ENCODE results near the gene OR5A2. TPM values are rescaled to one million over a fixed set of nuclear protein-coding genes. Genes with fewer than 3 reads are reported as not detected.

OR5A2 gene, protein sequence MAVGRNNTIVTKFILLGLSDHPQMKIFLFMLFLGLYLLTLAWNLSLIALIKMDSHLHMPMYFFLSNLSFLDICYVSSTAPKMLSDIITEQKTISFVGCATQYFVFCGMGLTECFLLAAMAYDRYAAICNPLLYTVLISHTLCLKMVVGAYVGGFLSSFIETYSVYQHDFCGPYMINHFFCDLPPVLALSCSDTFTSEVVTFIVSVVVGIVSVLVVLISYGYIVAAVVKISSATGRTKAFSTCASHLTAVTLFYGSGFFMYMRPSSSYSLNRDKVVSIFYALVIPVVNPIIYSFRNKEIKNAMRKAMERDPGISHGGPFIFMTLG
- total RNA-seq = under 0.01 TPM in 1 of 2 replicates, not detected in the other

DNA sequence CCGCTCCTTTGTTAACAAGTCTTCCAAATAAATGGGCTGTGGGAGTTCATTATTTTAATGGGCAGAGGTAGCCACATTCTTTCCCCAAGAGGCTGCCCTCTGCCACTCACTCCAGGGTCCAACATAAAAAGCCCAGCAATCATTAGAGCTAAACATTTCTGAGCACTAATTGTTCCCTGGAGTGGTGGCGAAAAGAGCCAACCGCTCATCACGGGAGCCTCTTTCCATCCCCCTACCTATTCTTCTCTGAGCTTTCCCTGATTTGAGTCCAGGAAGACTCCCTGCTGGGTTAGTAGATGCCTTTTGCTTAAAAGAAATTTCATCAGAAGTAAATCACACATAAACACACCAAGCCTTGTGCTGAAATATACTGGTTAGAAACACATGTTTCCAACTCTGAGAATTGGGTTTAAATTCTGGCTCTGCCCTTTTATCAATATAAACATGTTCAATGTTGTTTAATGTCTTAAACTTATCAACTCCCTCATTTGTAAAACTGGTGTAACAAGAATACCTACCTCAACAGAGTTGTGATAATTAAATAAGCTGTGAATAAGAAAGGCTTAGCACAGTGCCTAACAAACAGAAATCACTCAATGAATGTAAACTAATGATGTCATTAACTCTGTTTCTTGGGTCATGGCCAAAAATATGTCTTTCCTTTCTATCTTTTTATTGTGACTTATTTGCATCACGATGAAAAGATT, at the start of gene OR5A2:
Gene OR5A2 (minus strand): TSS at position 53 of the 707 bp plus-strand sequence. CDS start 3,460 bp downstream, outside the sequence.

DNA sequence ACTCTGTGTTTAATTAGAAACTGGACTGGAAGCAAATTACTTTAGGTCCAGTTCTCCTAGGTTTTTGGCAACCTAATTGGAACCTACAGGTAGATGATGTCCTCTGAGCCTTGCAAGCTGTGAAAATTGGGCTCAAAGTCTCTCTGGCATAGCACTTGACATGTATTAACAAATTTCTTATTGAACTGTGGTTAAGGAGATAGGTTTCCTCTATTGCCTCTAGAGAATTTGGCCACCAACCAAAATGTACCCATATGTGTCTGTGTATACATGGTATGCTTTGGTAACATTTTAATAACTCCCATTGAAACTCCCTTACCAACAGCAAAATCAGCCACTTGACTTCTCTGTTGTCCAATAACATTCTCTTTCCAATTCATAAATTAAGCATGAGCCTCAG, 46.8 kb upstream of the OR5A2 start, which contains the start of gene OR4D10:
Gene OR4D10 (plus strand): TSS at position 301 of the 400 bp plus-strand sequence. CDS start 4,115 bp downstream, outside the sequence.

DNA sequence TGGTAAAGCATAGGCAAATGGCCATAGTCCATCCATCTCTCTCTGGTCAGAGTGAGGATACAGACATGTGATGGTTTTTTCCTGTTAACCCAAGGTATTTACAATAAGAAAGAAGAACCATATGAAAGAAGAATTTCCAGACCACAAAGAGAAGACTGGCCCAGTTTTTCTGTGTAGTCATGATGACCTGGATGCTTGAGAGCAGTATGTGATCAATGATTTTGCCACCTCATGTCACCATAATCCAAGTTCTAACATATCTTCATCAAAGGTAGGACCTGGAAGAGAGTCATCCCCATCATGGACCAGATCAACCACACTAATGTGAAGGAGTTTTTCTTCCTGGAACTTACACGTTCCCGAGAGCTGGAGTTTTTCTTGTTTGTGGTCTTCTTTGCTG, 30.4 kb upstream of the OR5A2 start, which contains the start of gene OR4D6:
Gene OR4D6 (plus strand): TSS at position 301 of the 400 bp plus-strand sequence. CDS start 0 bp downstream, at position 301.

DNA sequence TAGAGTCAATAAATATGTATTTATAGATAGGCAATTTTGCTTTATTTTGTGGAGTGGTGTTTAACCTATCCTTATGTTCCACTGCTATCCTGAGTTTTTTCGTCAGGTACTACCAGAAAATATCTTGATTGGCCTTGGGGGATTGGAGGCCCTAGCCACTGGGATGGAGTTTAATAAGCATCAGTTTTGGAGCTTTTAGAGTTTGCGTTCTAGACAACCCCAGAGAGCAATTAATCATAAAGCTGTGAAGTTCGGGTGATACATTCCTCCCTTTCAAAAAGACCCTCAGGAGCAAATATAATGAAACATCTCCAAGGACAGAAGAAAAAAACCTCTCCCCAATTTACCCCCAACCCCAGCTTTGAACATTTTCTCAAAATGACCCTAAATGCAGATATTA, 10.0 kb upstream of the OR5A2 start, which contains the start of gene OR5A1:
Gene OR5A1 (plus strand): TSS at position 301 of the 400 bp plus-strand sequence. CDS start 6,700 bp downstream, outside the sequence.

Other genes starting within 250 kb of the OR5A2 start
- gene MPEG1, start 213.5 kb downstream of the OR5A2 start, total RNA-seq = not detected in 2 replicates
- not detected in 2 replicates for gene OR5AN1, start 67.5 kb downstream of the OR5A2 start, total RNA-seq
- gene OR5A1, start 10.1 kb upstream of the OR5A2 start, total RNA-seq = under 0.01 TPM in 1 of 2 replicates, not detected in the other
- not detected in 2 replicates for gene OR4D6, start 30.5 kb upstream of the OR5A2 start, total RNA-seq
- not detected in 2 replicates for gene OR4D10, start 46.9 kb upstream of the OR5A2 start, total RNA-seq
- gene OR4D11, start 77.2 kb upstream of the OR5A2 start, total RNA-seq = not detected in 2 replicates
- under 0.01 TPM in 1 of 2 replicates, not detected in the other for gene OR4D9, start 85.1 kb upstream of the OR5A2 start, total RNA-seq
- 53.2 and 56.9 TPM in 2 replicates for gene OSBP, start 189.4 kb upstream of the OR5A2 start, total RNA-seq
- gene PATL1, start 242.6 kb upstream of the OR5A2 start, total RNA-seq = 5.8 and 6.8 TPM in 2 replicates